Effector memory CD4-positive, alpha-beta T cell (primary cell): ENCODE data around the gene SIK1.
"Not testable (repeated sequence)": the region's sequence is repeated elsewhere in the genome, so short reads cannot be mapped to it uniquely, and the experiment has no call there.

Experiments
- DNase-seq, 3 donors: peaks; one replicate each; pipeline ENCODE4 v3.0.0-alpha.2; 2020
- H3K27ac ChIP-seq: 2 replicates; pipeline ENCODE4 v1.7.0; 2013; ENCODE audit warnings: mild to moderate bottlenecking, low read length, moderate library complexity; ENCODE audit not compliant: insufficient read depth, poor library complexity, severe bottlenecking
- H3K27me3 ChIP-seq: replicated peaks from 2 replicates; pipeline ENCODE4 v1.7.0; 2013; ENCODE audit warnings: mild to moderate bottlenecking, low read length; ENCODE audit not compliant: insufficient read depth, control insufficient read depth, poor library complexity, severe bottlenecking
- H3K36me3 ChIP-seq: 2 replicates; pipeline ENCODE4 v1.7.0; 2013; ENCODE audit warnings: mild to moderate bottlenecking, low read length, moderate library complexity; ENCODE audit not compliant: control insufficient read depth, insufficient read depth
- H3K4me1 ChIP-seq: 2 replicates; pipeline ENCODE4 v1.7.0; 2013; ENCODE audit warnings: low read length, mild to moderate bottlenecking; ENCODE audit not compliant: control insufficient read depth, insufficient read depth, poor library complexity, severe bottlenecking
- H3K4me3 ChIP-seq: 2 replicates; pipeline ENCODE4 v1.7.0; 2013; ENCODE audit warnings: low read length, low read depth, mild to moderate bottlenecking; ENCODE audit not compliant: insufficient read depth, poor library complexity, severe bottlenecking
- H3K9me3 ChIP-seq: 2 replicates; pipeline ENCODE4 v1.7.0; 2013; ENCODE audit warnings: mild to moderate bottlenecking, low read length, moderate library complexity; ENCODE audit not compliant: control insufficient read depth

SIK1 gene

GRCh38 chr21:43456616-43457314 lies 29.8 kb upstream of the SIK1 start:
- DNase-seq, H3K4me1 ChIP-seq, H3K36me3 ChIP-seq, H3K4me3 ChIP-seq, H3K27ac ChIP-seq, H3K27me3 ChIP-seq, H3K9me3 ChIP-seq: not testable (repeated sequence)

- H3K36me3 ChIP-seq, H3K4me1 ChIP-seq, H3K4me3 ChIP-seq, DNase-seq, H3K9me3 ChIP-seq, H3K27ac ChIP-seq, H3K27me3 ChIP-seq: not testable (repeated sequence)
These were observed 28.8 kb upstream of the SIK1 start for GRCh38 chr21:43455717-43456116.

GRCh38 chr21:43454176-43454575 lies 27.2 kb upstream of the SIK1 start:
- not testable (repeated sequence) for H3K4me1 ChIP-seq, H3K9me3 ChIP-seq, DNase-seq, H3K36me3 ChIP-seq, H3K4me3 ChIP-seq, H3K27ac ChIP-seq, H3K27me3 ChIP-seq

DNA sequence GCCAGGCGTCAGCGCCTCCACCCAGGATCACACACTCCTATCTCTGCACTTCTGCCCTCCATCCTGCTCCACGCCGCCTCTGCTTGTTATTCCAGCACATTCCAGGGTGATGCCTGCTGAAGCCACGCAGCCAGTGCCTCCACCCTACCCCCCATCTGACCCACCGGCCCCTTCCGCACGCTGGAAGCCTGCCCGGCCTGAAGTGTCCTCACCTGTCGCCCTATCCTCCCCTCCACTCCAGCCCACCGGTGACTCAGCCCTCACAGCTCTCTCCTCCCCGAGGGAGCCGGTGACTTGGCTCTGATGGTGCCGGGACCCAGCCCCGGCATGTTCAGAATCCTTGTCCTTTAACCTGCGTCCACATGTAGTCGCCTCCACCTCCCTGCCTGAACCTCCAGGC lies 24.9 kb upstream of the SIK1 start:
- H3K9me3 ChIP-seq, DNase-seq, H3K27me3 ChIP-seq, H3K36me3 ChIP-seq, H3K4me3 ChIP-seq, H3K27ac ChIP-seq, H3K4me1 ChIP-seq: not testable (repeated sequence)

DNA sequence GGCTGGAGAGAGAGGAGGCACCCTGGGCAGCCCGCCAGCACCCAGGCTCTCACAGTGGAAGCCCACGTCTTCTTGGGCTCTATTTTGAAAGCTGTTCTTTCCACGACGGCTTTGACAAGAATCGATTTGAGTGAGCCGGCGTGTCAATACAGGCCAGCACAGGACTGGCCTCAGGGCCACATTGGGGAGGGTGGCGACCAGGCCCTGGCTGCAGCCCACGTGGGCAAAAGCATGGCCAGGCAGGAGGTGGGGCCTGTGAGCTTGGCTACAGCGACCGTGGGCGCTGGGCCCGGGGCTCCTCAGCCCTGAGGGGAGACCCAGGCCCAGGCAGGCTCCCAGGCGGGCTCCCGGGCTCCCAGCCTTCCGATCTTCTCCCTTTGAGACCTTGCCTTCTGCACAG lies 23.4 kb upstream of the SIK1 start:
- H3K9me3 ChIP-seq, DNase-seq, H3K36me3 ChIP-seq, H3K27ac ChIP-seq, H3K4me1 ChIP-seq, H3K4me3 ChIP-seq, H3K27me3 ChIP-seq: not testable (repeated sequence)

- not testable (repeated sequence) for DNase-seq, H3K4me3 ChIP-seq, H3K36me3 ChIP-seq, H3K9me3 ChIP-seq, H3K27ac ChIP-seq, H3K27me3 ChIP-seq, H3K4me1 ChIP-seq
These were observed 20.5 kb upstream of the SIK1 start for GRCh38 chr21:43447353-43447977.

GRCh38 chr21:43446277-43446932 lies 19.5 kb upstream of the SIK1 start:
- H3K27me3 ChIP-seq, H3K4me3 ChIP-seq, H3K27ac ChIP-seq, DNase-seq, H3K4me1 ChIP-seq, H3K36me3 ChIP-seq, H3K9me3 ChIP-seq: not testable (repeated sequence)

DNA sequence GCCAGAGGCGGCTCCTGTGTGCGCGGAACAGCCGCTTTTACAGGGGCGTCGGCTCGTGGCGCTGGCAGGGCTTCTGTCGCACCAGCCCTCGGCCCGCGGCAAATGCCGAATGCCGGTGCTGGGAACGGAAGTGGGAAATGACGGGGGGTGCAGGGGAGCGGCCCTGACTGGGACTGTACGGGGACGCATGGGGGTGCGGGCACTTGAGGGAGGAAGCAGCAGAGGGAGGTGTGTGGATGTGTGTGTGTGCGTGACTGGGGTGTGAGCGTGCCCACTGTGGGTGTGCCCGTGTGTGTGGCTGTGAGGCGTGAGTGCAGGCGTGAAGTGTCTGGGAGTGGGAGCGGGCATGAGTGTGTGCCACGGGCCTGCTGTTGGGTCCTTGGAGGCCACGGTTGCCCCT lies 17.6 kb upstream of the SIK1 start:
- H3K27me3 ChIP-seq, H3K27ac ChIP-seq, H3K36me3 ChIP-seq, H3K9me3 ChIP-seq, H3K4me3 ChIP-seq, DNase-seq, H3K4me1 ChIP-seq: not testable (repeated sequence)

GRCh38 chr21:43442571-43442970 lies 15.6 kb upstream of the SIK1 start:
- not testable (repeated sequence) for H3K27ac ChIP-seq, H3K36me3 ChIP-seq, H3K9me3 ChIP-seq, H3K27me3 ChIP-seq, H3K4me1 ChIP-seq, H3K4me3 ChIP-seq, DNase-seq
